Astrocyte of the cerebellum (primary cell): ENCODE measurements around the gene MORN5.

Experiments used
- DNase-seq: peaks from one replicate; pipeline ENCODE4 v3.0.0-alpha.2; 2011; ENCODE audit warnings: low read depth
- H3K4me3 ChIP-seq: 2 replicates; pipeline ENCODE4 v1.5.1; 2011; ENCODE audit warnings: mild to moderate bottlenecking, low read depth, low read length, moderate library complexity
- in situ Hi-C: cut with HindIII; loops from 2 replicates; pipeline ENCODE4 v1.10.0; 2017; ENCODE audit warnings: low sequenced_read_pairs
- TF ChIP-seq, protein P1 (sequence below): IDR thresholded peaks from 2 replicates; pipeline ENCODE4 v1.5.1; 2012; ENCODE audit warnings: low read length, low read depth, moderate library complexity, mild to moderate bottlenecking; ENCODE audit errors: missing control alignments

Gene MORN5

DNA sequence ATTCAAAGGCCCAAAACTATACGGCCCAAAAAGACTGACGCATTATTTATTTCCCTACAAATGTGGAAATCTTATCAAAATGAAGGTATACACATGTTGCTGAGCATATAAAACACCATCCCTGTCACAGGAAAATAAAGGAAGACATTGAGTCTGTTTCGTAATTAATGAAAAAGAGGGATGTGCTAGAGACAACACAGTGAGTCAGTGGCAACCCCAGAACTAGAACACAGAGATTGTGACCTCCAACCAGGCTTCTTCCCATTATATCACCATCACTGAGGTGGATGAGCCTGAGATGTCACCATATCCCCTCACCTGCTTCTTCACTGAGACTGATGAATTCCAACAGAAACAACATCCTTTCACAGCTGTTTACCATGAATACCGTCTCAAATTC, 3.9 kb upstream of the MORN5 start:
- in situ Hi-C loops, result no loop called here
- TF ChIP-seq, protein P1, sequence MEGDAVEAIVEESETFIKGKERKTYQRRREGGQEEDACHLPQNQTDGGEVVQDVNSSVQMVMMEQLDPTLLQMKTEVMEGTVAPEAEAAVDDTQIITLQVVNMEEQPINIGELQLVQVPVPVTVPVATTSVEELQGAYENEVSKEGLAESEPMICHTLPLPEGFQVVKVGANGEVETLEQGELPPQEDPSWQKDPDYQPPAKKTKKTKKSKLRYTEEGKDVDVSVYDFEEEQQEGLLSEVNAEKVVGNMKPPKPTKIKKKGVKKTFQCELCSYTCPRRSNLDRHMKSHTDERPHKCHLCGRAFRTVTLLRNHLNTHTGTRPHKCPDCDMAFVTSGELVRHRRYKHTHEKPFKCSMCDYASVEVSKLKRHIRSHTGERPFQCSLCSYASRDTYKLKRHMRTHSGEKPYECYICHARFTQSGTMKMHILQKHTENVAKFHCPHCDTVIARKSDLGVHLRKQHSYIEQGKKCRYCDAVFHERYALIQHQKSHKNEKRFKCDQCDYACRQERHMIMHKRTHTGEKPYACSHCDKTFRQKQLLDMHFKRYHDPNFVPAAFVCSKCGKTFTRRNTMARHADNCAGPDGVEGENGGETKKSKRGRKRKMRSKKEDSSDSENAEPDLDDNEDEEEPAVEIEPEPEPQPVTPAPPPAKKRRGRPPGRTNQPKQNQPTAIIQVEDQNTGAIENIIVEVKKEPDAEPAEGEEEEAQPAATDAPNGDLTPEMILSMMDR, result no peak
- no peak overlapping the region for H3K4me3 ChIP-seq
- no peak for DNase-seq

DNA sequence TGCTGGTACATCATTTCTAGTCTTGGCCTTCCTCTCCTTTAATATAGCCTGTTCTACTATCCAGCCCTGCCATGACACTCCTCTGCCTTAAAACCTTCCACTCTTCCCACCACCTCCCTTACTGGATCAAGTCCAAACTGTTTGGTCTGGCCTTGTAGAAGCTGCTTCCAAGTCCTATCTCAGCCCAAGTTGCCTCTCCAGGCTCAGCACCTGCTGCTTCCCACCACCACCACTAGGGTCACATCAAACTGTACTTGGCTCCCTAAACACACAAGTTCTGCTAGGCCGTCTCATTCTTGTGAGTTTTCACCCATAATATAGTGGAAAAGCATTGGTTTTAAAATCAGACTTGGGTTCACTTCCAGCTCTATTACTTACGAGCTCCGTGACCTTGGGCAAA, 1.5 kb upstream of the MORN5 start:
- H3K4me3 ChIP-seq, result no peak overlapping the region
- in situ Hi-C loops, result no loop called here
- TF ChIP-seq, protein P1, result peak; percentile 68
- peak; percentile 22 for DNase-seq

DNA sequence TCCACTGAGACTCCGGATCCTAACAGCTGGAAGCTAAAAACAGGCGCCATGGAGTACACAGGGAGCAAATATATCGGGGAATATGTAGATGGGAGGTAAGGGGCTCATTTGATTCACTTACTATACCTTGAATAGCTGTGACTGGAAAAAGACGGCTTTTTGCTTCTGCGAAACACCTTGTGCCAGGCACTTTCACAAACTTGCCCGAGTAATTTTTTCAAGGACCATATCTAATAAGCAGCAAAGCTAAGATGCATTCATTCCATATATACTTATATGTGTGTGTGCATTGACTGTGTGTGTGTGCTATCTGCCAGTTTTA, 178 bp downstream of the MORN5 start:
- in situ Hi-C loops, result no loop called here
- H3K4me3 ChIP-seq, result peak overlapping the region; percentile 97
- no peak for DNase-seq
- TF ChIP-seq, protein P1, result no peak

DNA sequence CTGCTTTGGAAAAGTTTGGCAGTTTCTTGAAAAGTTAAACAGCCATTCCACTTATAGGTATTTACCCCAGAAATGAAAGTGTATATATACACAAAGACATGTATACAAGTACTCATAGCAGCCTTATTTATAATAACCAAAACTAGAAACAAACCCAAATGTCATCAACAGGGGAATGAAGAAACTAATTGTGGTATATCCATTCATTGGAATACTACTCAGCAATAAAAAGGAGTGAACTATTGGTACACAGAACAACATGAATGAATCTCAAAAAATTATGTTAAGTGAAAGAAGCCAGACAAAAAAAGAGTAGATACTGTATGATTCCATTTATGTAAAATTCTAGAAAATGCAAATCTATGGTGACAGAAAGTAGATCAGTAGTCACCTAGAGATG, 2.7 kb downstream of the MORN5 start:
- in situ Hi-C loops, result no loop called here
- H3K4me3 ChIP-seq, result no peak overlapping the region
- TF ChIP-seq, protein P1, result no peak
- DNase-seq, result no peak

DNA sequence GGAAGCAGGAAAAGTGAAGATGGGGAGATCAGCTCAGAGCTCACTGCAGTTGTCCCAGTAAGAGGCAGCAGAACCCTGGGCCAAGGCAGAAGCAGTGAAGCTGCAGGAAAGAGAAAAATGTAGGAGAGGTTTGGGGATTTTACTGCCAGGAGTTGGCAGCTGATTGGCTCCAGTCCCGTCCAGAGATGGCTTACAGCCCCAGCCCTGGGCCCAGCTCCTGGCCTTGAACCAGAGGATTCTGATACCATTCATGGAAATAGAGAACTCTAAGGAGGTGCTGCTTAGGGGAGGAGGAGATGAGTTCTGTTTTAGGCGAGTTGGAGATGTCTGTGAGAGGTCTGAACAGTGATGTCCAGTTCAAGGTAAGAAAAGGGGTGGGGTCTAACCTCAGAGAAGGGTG, 4.6 kb downstream of the MORN5 start:
- DNase-seq, result no peak
- TF ChIP-seq, protein P1, result no peak
- H3K4me3 ChIP-seq, result no peak overlapping the region
- in situ Hi-C loops, result no loop called here

DNA sequence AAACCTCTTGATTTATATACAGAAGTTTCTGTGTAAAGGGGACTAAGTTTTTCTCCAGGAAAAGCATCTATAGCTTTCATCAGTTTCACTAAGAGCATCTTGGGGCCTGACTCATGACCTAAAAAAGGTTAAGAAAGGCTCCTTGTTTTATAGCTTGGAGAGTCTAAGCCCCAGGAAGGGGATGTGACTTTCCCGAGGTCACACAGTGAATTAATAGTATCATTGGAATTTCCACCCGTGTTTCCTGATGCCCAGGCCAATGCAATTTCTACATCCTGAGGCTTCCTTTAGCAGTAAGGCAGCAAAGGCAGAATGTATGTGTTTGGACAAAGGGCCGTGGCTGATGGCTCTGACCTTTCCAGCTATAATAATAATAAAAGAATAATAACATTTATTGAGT, 8.6 kb downstream of the MORN5 start:
- no peak for DNase-seq
- in situ Hi-C loops, result no loop called here
- no peak overlapping the region for H3K4me3 ChIP-seq
- TF ChIP-seq, protein P1, result no peak

DNA sequence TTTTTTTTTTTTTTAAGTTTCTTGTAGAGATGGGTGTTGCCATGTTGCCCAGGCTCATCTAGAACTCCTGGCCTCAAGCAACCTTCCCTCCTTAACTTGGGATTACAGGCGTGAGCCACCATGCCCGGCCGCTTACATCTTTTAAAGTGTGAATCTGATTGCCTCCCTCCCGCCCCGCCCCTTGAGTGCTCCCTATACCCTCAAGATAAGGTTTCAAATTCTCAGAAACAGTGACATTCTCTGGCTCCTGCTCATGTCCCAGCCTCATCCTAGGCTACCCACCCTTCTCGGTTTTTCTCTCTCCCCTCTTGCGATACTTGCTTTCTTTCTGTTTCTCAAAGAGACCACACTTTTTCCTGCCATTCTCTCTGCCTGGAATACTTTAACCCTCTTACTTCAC, 12.4 kb downstream of the MORN5 start:
- in situ Hi-C loops, result no loop called here
- DNase-seq, result no peak
- TF ChIP-seq, protein P1, result no peak
- no peak overlapping the region for H3K4me3 ChIP-seq
